GM19025 (cell line): ENCODE data around the gene RNPEP.
"Not testable (repeated sequence)": the region's sequence is repeated elsewhere in the genome, so short reads cannot be mapped to it uniquely, and the experiment has no call there.

ENCODE experiments used
- ATAC-seq: cut with Tn5 transposase; IDR thresholded peaks from one replicate; pipeline ENCODE4 v1.9.1; 2021; ENCODE audit warnings: mild to moderate bottlenecking, low read depth, moderate library complexity; ENCODE audit not compliant: unreplicated experiment

RNPEP gene

DNA sequence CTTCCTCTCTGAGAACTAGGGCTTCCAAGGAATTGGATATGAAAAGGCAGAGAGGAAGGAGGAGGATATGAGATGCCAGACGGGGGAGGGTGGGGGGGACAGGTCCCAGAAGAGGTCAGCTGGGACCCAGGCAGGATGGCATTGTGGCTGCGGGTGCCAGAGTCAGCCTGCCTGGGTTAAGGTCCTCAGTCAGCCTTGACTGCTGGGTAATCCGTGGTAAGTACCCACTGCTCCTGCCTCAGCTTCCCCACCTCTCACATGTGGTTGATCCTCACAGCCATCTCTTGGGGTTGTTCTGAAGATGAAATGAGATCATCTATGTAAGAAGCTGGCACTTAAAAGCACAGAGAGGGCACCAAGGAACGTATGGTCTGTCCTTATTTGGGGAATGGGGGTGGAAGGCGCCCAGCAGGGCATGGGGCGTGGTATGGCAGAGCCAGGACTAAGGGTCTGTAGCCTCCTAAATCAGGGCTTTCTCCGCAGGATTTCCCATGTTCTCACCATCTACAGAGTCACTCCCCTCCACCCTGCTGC lies 51.8 kb downstream of the RNPEP start:
- ATAC-seq = no peak

- ATAC-seq = peak; percentile 64
These were observed 52.4 kb downstream of the RNPEP start for GRCh38 chr1:202034683-202035462.

DNA sequence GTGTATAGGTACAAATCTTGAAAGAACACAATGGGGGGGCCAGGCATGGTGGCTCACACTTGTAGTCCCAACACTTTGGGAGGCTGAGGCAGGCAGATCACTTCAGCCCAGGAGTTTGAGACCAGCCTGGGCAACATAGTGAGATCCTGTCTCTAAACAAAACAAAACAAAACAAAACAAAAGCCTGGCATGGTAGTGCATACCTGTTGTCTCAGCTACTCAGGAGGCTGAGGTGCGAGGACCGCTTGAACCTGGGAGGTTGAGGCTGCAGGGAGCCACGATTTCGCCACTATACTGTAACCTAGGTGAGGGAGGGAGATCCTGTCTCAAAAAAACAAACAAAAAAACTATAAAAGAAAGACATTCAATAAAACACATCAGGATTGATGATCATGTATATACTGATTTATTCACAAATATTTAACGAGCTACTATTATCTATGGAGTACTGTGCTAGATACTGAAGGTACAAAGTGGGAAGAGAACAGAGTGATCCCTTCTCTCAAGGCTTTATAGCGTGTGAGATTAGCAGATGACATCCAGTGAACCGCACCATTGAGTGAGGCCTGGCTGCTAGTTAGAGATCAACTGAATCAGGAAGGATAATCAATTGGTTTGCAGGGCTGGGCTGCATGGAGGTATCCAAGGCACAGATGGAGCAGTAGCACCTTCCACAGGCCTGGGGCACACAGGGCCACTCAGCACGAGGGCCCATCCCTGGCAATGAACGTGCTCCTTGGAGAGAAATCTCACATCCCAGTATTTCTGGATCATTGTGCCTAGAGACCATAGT lies 54.3 kb downstream of the RNPEP start:
- ATAC-seq = no peak

DNA sequence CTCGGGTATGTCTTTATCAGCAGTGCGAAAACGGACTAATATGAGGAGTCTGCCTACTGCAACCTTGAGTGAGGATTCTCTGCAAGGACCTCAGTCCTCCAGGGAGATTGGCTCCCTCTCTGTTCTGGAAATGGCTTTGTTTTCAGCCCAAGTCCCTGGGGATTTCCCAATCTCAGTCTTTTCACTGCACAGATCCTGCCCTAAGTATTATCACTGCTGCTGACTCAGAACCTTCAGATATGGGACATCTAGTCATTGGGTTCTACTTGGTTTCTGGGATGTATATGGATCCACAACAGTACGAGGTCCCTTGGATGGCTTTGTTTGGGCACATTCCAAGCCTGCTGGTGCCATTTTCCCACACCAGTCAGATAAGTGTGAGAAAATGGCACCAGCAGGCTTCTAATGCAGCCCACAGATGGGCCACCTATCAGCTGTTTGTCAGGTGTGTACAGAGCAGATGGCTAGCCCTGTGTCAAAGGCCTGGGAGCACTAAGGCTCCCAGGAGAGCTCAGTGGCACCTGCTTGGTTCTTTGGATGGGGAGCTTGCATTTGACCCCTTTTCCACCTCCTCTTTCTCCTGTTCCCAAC lies 55.4 kb downstream of the RNPEP start:
- no peak for ATAC-seq

- peak; percentile 31 for ATAC-seq
These were observed 56.4 kb downstream of the RNPEP start for GRCh38 chr1:202038688-202039346.

DNA sequence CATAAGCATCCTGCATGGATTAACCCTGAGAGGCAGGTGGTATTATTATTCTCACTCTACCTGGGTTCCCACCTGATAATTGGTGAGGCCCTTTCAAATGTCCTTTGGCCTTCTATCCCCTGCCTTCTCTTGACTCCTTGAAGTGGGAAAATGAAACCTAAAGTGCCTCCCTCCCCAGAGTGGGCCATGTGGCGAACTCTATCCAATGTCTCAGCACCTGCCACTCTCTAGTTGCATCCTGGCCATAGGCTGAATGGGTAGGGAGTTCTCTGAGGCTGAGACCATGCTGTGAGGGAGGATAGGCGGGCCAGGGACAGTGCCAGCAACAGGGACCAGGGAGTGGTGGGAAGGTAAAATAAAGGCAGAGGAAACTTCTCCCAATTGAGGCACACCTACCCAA lies 63.3 kb downstream of the RNPEP start:
- ATAC-seq = no peak

DNA sequence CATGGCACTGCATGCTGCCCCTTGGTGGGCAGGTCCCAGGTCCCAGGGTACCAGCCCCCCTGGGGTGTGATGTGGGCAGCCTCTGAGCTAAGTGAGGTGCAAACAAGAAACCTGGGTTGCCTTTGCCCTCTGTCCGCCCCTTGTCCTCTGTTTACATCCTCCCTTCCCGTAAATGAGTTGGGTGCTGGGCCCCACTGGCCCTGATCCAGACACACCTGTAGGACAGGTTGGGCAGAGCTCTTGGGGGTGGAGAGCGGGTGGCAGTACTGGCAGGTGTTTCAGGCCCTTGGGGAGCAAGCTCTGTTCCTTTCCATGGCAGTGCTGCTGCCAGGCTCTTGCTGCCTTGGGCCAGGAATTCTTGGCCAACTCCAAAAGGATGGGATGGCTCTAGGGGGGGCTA lies 63.8 kb downstream of the RNPEP start:
- no peak for ATAC-seq

- no peak for ATAC-seq
These were observed 64.6 kb downstream of the RNPEP start for GRCh38 chr1:202046748-202047708.

GRCh38 chr1:202047977-202048376 lies 65.5 kb downstream of the RNPEP start:
- ATAC-seq = no peak

- ATAC-seq = no peak
These were observed 66.7 kb downstream of the RNPEP start for GRCh38 chr1:202049129-202049528.

- no peak for ATAC-seq
These were observed 71.6 kb downstream of the RNPEP start for GRCh38 chr1:202054094-202054493.

DNA sequence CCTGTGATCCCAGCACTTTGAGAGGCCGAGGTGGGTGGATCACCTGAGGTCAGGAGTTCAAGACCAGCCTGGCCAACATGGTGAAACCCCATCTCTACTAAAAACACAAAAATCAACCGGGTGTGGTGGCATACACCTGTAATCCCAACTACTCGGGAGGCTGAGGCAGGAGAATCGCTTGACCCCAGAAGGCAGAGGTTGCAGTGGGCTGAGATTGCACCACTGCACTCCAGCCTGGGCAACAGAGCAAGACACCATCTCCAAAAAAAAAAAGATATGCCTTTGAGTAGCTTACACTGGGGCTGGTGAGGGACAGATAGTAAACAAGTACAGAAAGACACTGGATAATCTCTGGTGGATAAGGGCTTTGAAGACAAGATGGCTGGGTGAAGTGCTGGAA lies 72.2 kb downstream of the RNPEP start:
- ATAC-seq = not testable (repeated sequence)
